ENCODE measurements around the gene NSG2. TPM values are rescaled to one million over a fixed set of nuclear protein-coding genes. Genes with fewer than 3 reads are reported as not detected.

Gene NSG2
- total RNA-seq, 1 experiment from 2014 or later, result not detected

- no peak overlapping the region for H3K4me3 Mint-ChIP-seq
- no peak overlapping the region for H4K91ac ChIP-seq (ENCODE audit: insufficient read length, low read depth, low read length)
- TF ChIP-seq CTCF (conservative IDR thresholded peaks at IDR 0.05), result no peak
- H2AK5ac ChIP-seq (ENCODE audit: insufficient read length, low read length), result no peak overlapping the region
- no peaks in the 10 kb centered on the region for H3K79me2 ChIP-seq (ENCODE audit: insufficient read depth, low read length)
- no CpG with 5 or more reads among the region's 2 CpGs for WGBS (ENCODE audit: extremely low coverage, insufficient read length, low lambda C conversion rate)
- H4K20me1 ChIP-seq (ENCODE audit: control insufficient read depth, insufficient read depth, insufficient read length), result no peaks in the 10 kb centered on the region
- no peaks in the 10 kb centered on the region for H3K23me2 ChIP-seq (ENCODE audit: insufficient read length, low read depth, low read length, poor library complexity, severe bottlenecking)
- H3K36me3 Mint-ChIP-seq (ENCODE audit: insufficient read depth in 1 of 3, low read depth in 3 of 3), result peaks cover 0 to 16% (median 2%) of the 10 kb centered on the region in 3 experiments; a peak in 4 of 7 replicates
- no peaks in the 10 kb centered on the region for H3K9me3 ChIP-seq (ENCODE audit: control insufficient read depth, low read depth, low read length)
- H2BK15ac ChIP-seq (ENCODE audit: low read depth, low read length), result no peak overlapping the region
- no peak overlapping the region for H3K27ac Mint-ChIP-seq
- H3K4me1 ChIP-seq (ENCODE audit: insufficient read depth, low read length), result no peaks in the 10 kb centered on the region
- H3K18ac ChIP-seq (ENCODE audit: insufficient read length, low read depth, low read length), result no peak overlapping the region
- no peak overlapping the region for H3K23ac ChIP-seq (ENCODE audit: insufficient read length, low read depth, low read length)
- peaks cover 8% of the 10 kb centered on the region; the same call in 1 of the 2 replicates for H3K27me3 Mint-ChIP-seq (ENCODE audit: low read depth)
- H3K27me3 ChIP-seq (ENCODE audit: insufficient read depth, low read length), result no peaks in the 10 kb centered on the region
- no peak for DNase-seq
- no peaks in the 10 kb centered on the region; a peak in 1 of 4 replicates for H3K4me1 Mint-ChIP-seq
- no peak overlapping the region for H3K4me2 ChIP-seq (ENCODE audit: insufficient read depth, insufficient read length, low read length)
- no peak overlapping the region for H3K14ac ChIP-seq (ENCODE audit: insufficient read depth, low read length)
- H4K8ac ChIP-seq (replicated peaks; ENCODE audit: insufficient read length, low read depth, low read length), result no peak overlapping the region
- no peak overlapping the region for H3K27ac ChIP-seq (ENCODE audit: insufficient read length, low read depth, low read length)
- peaks cover 21 to 26% of the 10 kb centered on the region in 2 experiments for H3K9me3 Mint-ChIP-seq
- H3K9ac ChIP-seq (ENCODE audit: extremely low read depth, insufficient read length, low read length), result no peak overlapping the region
- no peak overlapping the region for H3K4ac ChIP-seq (ENCODE audit: low read depth, low read length)
- no peak overlapping the region for H3K56ac ChIP-seq (ENCODE audit: insufficient read length, low read depth, low read length)
- H2BK20ac ChIP-seq (ENCODE audit: low read depth, low read length, poor library complexity, severe bottlenecking), result no peak overlapping the region
- no peak overlapping the region for H2BK5ac ChIP-seq (ENCODE audit: insufficient read length, low read length)
- no peak overlapping the region for H3T11ph ChIP-seq (ENCODE audit: low read length)
- H3K79me1 ChIP-seq (ENCODE audit: insufficient read depth, low read depth, low read length, poor library complexity, severe bottlenecking), result no peaks in the 10 kb centered on the region
- no peak overlapping the region for H2BK120ac ChIP-seq (ENCODE audit: low read depth, low read length, poor library complexity, severe bottlenecking)
- H2BK12ac ChIP-seq (ENCODE audit: insufficient read length, low read depth, low read length), result no peak overlapping the region
- no peak overlapping the region for H4K5ac ChIP-seq (ENCODE audit: insufficient read length, low read depth, low read length)
- H2AFZ ChIP-seq (ENCODE audit: low read length), result no peak overlapping the region
Observed at GRCh38 chr5:174030286-174030685, 15.2 kb upstream of the NSG2 start.
